Skin of body (tissue), 1 donor: Measurements from ENCODE around the gene CDC42BPB. TPM values are rescaled to one million over a fixed set of nuclear protein-coding genes. Genes with fewer than 3 reads are reported as not detected.

ENCODE experiments used
- total RNA-seq: library from RNA; depleted of rRNA; stranded (reverse); fragments of >200 nt; gene quantifications from one replicate; pipeline ENCODE4 v1.2.3, GENCODE V29; 2014

The CDC42BPB gene
- total RNA-seq, 1 donor from 2014 or later = 61.6 TPM

Other genes starting within 250 kb of the CDC42BPB start
- gene AMN, start 134.9 kb downstream of the CDC42BPB start, total RNA-seq = 4.4 TPM
- not detected for gene LBHD2, start 26.7 kb upstream of the CDC42BPB start, total RNA-seq
- gene EXOC3L4, start 37.2 kb upstream of the CDC42BPB start, total RNA-seq = 0.30 TPM
- 41.3 TPM for gene TNFAIP2, start 65.9 kb upstream of the CDC42BPB start, total RNA-seq